ENCODE data around the gene CD207. TPM values are rescaled to one million over a fixed set of nuclear protein-coding genes. Genes with fewer than 3 reads are reported as not detected.

The CD207 gene
- total and polyA plus RNA-seq, 8 donors = 0.46 to 1.4 TPM; not detected in 6

GRCh38 chr2:70808983-70809958 lies 26.3 kb downstream of the CD207 start:
- Histone ChIP-seq H3K27ac (no peak overlapping the region), H3K4me3 (no peak overlapping the region), H3K27me3 (no peaks in the 10 kb centered on the region), H3K9me3 (no peaks in the 10 kb centered on the region), H3K36me3 (no peaks in the 10 kb centered on the region), H3K4me1 (no peaks in the 10 kb centered on the region)
- intact Hi-C loops (cut with DNase I; ENCODE audit: low total_unique reads) = no loop called here
- WGBS, 5 donors = 87 to 91% (median 89%) methylated on average over 12 of the region's 12 CpGs
- TF ChIP-seq EP300 (IDR thresholded peaks at IDR 0.05) = no peak
- TF ChIP-seq POLR2AphosphoS5 (IDR thresholded peaks at IDR 0.05) = no peak
- TF ChIP-seq CTCF (IDR thresholded peaks at IDR 0.05) = no peak
- no peak for TF ChIP-seq POLR2A (IDR thresholded peaks at IDR 0.05)
- DNase-seq = no peak

GRCh38 chr2:70807828-70808118 lies 27.8 kb downstream of the CD207 start:
- TF ChIP-seq POLR2A (IDR thresholded peaks at IDR 0.05) (no peak), EP300 (IDR thresholded peaks at IDR 0.05) (no peak)
- no peaks in the 10 kb centered on the region for H3K4me1 ChIP-seq

GRCh38 chr2:70807102-70807827 lies 28.4 kb downstream of the CD207 start:
- 55 to 71% (median 65%) methylated on average over 6 of the region's 6 CpGs for whole genome bisulfite sequencing, 5 donors

More at GRCh38 chr2:70807828-70808118, 27.8 kb downstream of the CD207 start:
- no peak for DNase-seq
- Histone ChIP-seq H3K27ac (no peak overlapping the region), H3K4me3 (no peak overlapping the region), H3K36me3 (no peaks in the 10 kb centered on the region), H3K9me3 (no peaks in the 10 kb centered on the region), H3K27me3 (no peaks in the 10 kb centered on the region)
- intact Hi-C loops (cut with DNase I; ENCODE audit: low total_unique reads) = no loop called here
- 86 to 94% (median 90%) methylated on average over 4 of the region's 4 CpGs for WGBS, 5 donors

GRCh38 chr2:70806620-70807019 lies 29.0 kb downstream of the CD207 start:
- no peak for TF ChIP-seq CTCF (IDR thresholded peaks at IDR 0.05)
- no peak for TF ChIP-seq EP300 (IDR thresholded peaks at IDR 0.05)
- no peak for TF ChIP-seq POLR2AphosphoS5 (IDR thresholded peaks at IDR 0.05)
- no peaks in the 10 kb centered on the region for H3K36me3 ChIP-seq
- H3K27me3 ChIP-seq = peaks cover 0 to 6% (median 0%) of the 10 kb centered on the region in 3 donors
- no peaks in the 10 kb centered on the region for H3K9me3 ChIP-seq
- no peak for DNase-seq
- H3K4me3 ChIP-seq = no peak overlapping the region
- 49 to 64% (median 56%) methylated on average over 6 of the region's 6 CpGs for WGBS, 5 donors
- no peaks in the 10 kb centered on the region for H3K4me1 ChIP-seq
- intact Hi-C loops (cut with DNase I; ENCODE audit: low total_unique reads) = no loop called here
- H3K27ac ChIP-seq = no peak overlapping the region

More at GRCh38 chr2:70807102-70807827, 28.4 kb downstream of the CD207 start:
- Histone ChIP-seq H3K9me3 (no peaks in the 10 kb centered on the region), H3K27ac (no peak overlapping the region), H3K27me3 (no peaks in the 10 kb centered on the region), H3K36me3 (no peaks in the 10 kb centered on the region), H3K4me3 (no peak overlapping the region), H3K4me1 (no peaks in the 10 kb centered on the region)
- TF ChIP-seq POLR2A (IDR thresholded peaks at IDR 0.05) (no peak), EP300 (IDR thresholded peaks at IDR 0.05) (no peak), CTCF (IDR thresholded peaks at IDR 0.05) (no peak), POLR2AphosphoS5 (IDR thresholded peaks at IDR 0.05) (no peak)
- intact Hi-C loops (cut with DNase I; ENCODE audit: low total_unique reads) = no loop called here
- no peak for DNase-seq
